Psoas muscle (tissue), 8 donors: ENCODE data around the gene DYNLL2. TPM values are rescaled to one million over a fixed set of nuclear protein-coding genes. Genes with fewer than 3 reads are reported as not detected.

Experiments used
- ATAC-seq, 4 donors: fragments of 200-7000 bp; cut with Tn5 transposase; one replicate each; pipeline ENCODE4 v1.9.1; 2020; ENCODE audit warnings: moderate library complexity in 3 of 4, mild to moderate bottlenecking in 2 of 4
- DNase-seq, 2 donors: peaks; one replicate each; pipeline ENCODE4 v3.0.0-alpha.2; 2020
- H3K27ac ChIP-seq: fragments of 200-600 bp; one replicate; pipeline ENCODE4 v1.8.0; 2022
- H3K27me3 ChIP-seq, 3 donors: fragments of 200-600 bp in 1 of 3; one replicate each; pipeline versions ENCODE4 v1.6.1 to v1.8.0; 2013 to 2022; ENCODE audit warnings: low read length in 2 of 3, mild to moderate bottlenecking in 2 of 3, moderate library complexity in 1 of 3; ENCODE audit not compliant: insufficient read depth in 3 of 3
- H3K36me3 ChIP-seq, 2 donors: fragments of 200-600 bp in 1 of 2; one replicate each; pipeline versions ENCODE4 v1.6.1 to v1.8.0; 2013 to 2022; ENCODE audit warnings: low read depth in 1 of 2, mild to moderate bottlenecking in 1 of 2, moderate library complexity in 1 of 2; ENCODE audit not compliant: insufficient read depth in 1 of 2
- H3K4me1 ChIP-seq: fragments of 200-600 bp; one replicate; pipeline ENCODE4 v1.8.0; 2022
- H3K4me3 ChIP-seq: fragments of 200-600 bp; one replicate; pipeline ENCODE4 v1.8.0; 2022; ENCODE audit warnings: mild to moderate bottlenecking
- H3K9me3 ChIP-seq: fragments of 200-600 bp; one replicate; pipeline ENCODE4 v1.8.0; 2022
- CTCF ChIP-seq: fragments of 200-600 bp; IDR thresholded peaks from one replicate; pipeline ENCODE4 v1.8.0; 2022; ENCODE audit warnings: antibody characterized with exemption
- WGBS, 3 donors: extraction: QIAGEN DNeasy Blood & Tissue Kit; methylation state at CpG; one replicate each; pipeline versions ENCODE4 v1.1.6 to v1.1.7; 2013; 5-methylcytosine and 5-hydroxymethylcytosine counted together
- intact Hi-C, 2 donors: fragments of 100-400 bp; cut with DNase I; formaldehyde crosslinking; loops; one replicate each; pipeline versions ENCODE4 v1.11.0 to v1.14.2; 2022
- polyA plus RNA-seq, 3 donors: library from polyadenylated mRNA; stranded (reverse); fragments of 200-250 nt; gene quantifications; one replicate each; pipeline ENCODE4 v1.2.3, GENCODE V29; 2013
- total RNA-seq, 4 donors: library from RNA; stranded (reverse); fragmentation: NEBNext Ultra II Directional in 2 of 4; extraction: Animal tissue kit (Norgen Biotek cat#: 25700) in 2 of 4; gene quantifications; one replicate each; pipeline versions ENCODE4 v1.2.1 to v1.2.4, GENCODE V29; 2021 to 2023
- donor health status: healthy with polysubstance abuse.
- donor health status: DM: no; HTN: no; CAD: no; lungs with moderate emphysema.
- donor health status: Bipolar disorder and iron deficiency.
- donor health status: healthy.
- donor health status: DM: yes; HTN: yes; CAD: no.
- donor health status: DM: no; HTN: no; CAD: no.
- donor health status: DM: no; HTN: no; CAD: no.
- donor health status: DM: yes; HTN: yes; CAD: no.

The DYNLL2 gene
- total and polyA plus RNA-seq, 7 donors, result 28.9 to 84.3 (median 46.8) TPM

- DNase-seq (peak; percentile 68 to 84), ATAC-seq (peak; percentile 88 to 97 (median 92))
- 30 to 32% (median 30%) methylated on average over 17 of the region's 17 CpGs for WGBS, 3 donors
- intact Hi-C loops, result loop anchor here (5.0 to 10.0 kb wide), 3 partner anchors 106 to 978 kb away; partner anchors contain the start of genes MRPS23 (in 1 of the 2) and SRSF1 (in 1 of the 2)
- Histone ChIP-seq H3K9me3 (no peaks in the 10 kb centered on the region), H3K27me3 (peaks cover 0 to 4% (median 0%) of the 10 kb centered on the region in 3 donors), H3K36me3 (no peaks in the 10 kb centered on the region), H3K4me1 (no peaks in the 10 kb centered on the region), H3K4me3 (no peak overlapping the region), H3K27ac (no peak overlapping the region)
- TF ChIP-seq CTCF, result peak; percentile 94
Measured at GRCh38 chr17:58112970-58113631, 29.9 kb downstream of the DYNLL2 start.

- Histone ChIP-seq H3K4me3 (no peak overlapping the region), H3K36me3 (no peaks in the 10 kb centered on the region), H3K9me3 (no peaks in the 10 kb centered on the region), H3K27me3 (peaks cover 0 to 4% (median 0%) of the 10 kb centered on the region in 3 donors), H3K27ac (no peak overlapping the region), H3K4me1 (no peaks in the 10 kb centered on the region)
- ATAC-seq (no peak), DNase-seq (no peak)
- TF ChIP-seq CTCF, result no peak
- 69 to 80% (median 79%) methylated on average over 4 of the region's 4 CpGs for WGBS, 3 donors
- intact Hi-C loops, result loop anchor here (5.0 to 10.0 kb wide), 3 partner anchors 107 to 979 kb away; partner anchors contain the start of genes MRPS23 (in 1 of the 2) and SRSF1 (in 1 of the 2)
Measured at GRCh38 chr17:58113947-58114346, 30.7 kb downstream of the DYNLL2 start.

- Histone ChIP-seq H3K27me3 (peaks cover 0 to 4% (median 0%) of the 10 kb centered on the region in 3 donors), H3K4me1 (no peaks in the 10 kb centered on the region), H3K27ac (no peak overlapping the region), H3K4me3 (no peak overlapping the region), H3K9me3 (no peaks in the 10 kb centered on the region), H3K36me3 (no peaks in the 10 kb centered on the region)
- DNase-seq, result no peak
- intact Hi-C loops, result loop anchor here (5.0 to 10.0 kb wide), 4 partner anchors 110 to 983 kb away; partner anchors contain the start of genes MRPS23 (in 1 of the 2) and SRSF1 (in 1 of the 2)
- 89 to 94% (median 94%) methylated on average over 5 of the region's 5 CpGs for WGBS, 3 donors
- ATAC-seq, result no peak
- TF ChIP-seq CTCF, result no peak
Measured at GRCh38 chr17:58117382-58117781, 34.2 kb downstream of the DYNLL2 start.

- Histone ChIP-seq H3K9me3 (no peaks in the 10 kb centered on the region), H3K4me3 (no peak overlapping the region), H3K27ac (no peak overlapping the region), H3K36me3 (no peaks in the 10 kb centered on the region), H3K27me3 (peaks cover 0 to 4% (median 0%) of the 10 kb centered on the region in 3 donors), H3K4me1 (no peaks in the 10 kb centered on the region)
- no peak for TF ChIP-seq CTCF
- ATAC-seq (no peak), DNase-seq (no peak)
- intact Hi-C loops, result loop anchor here (5.0 to 10.0 kb wide), 4 partner anchors 112 to 985 kb away; partner anchors contain the start of genes MRPS23 (in 1 of the 2) and SRSF1 (in 1 of the 2)
- WGBS, 3 donors, result 51 to 62% (median 60%) methylated on average over 3 of the region's 3 CpGs
Measured at GRCh38 chr17:58119491-58119890, 36.3 kb downstream of the DYNLL2 start.
